ENCODE results near the gene SLC25A30.

DNA sequence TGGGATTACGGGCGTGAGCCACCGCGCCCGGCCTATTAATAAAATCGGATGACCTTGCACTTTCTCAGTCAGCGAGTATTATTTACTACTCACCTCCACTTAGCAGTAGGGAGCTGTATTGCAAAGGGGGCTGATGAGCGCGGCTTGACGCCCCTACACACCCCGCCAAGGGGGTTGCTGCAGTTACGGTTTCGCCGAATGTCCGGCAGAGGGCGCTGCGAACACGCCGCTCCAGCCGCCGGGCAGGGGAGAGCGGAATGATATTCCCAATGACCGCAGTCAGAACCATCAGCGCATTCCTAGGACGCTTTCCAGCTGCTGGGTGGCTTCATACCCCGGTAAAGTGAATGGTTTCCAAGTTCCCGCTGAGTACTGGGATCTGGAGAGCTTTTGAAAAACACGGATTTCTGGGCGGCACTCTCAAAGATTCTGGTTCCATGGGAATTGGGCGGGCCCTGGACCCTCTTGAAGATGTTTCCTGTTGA is 47.2 kb downstream of the SLC25A30 start:
- no peak for TF ChIP-seq POLR2A (IDR thresholded peaks at IDR 0.05)
- peak; percentile 89 to 96 (median 95) for TF ChIP-seq CTCF (IDR thresholded peaks at IDR 0.05)
